ENCODE data around the gene TBX2.

DNA sequence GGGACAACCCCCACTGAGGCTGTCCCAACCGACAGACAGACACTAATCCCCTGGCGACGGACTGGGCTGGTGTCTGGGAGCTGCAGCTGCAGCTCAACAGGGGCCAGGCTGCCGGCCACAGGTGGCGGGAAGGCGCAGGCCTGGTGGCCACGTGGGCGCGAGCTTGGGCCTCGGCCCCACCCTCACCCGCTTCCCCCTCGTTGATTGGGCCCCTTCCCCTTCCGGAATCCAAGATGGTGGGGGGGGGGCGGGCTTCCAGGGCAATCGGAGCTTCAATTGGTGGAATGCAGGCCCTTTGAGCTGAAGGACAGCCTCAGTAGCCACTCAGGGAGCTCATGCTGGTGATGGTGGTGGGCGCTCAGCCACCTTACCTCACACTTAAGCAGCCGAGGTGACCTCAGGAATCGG, 43.8 kb downstream of the TBX2 start:
- TF ChIP-seq, protein P1, sequence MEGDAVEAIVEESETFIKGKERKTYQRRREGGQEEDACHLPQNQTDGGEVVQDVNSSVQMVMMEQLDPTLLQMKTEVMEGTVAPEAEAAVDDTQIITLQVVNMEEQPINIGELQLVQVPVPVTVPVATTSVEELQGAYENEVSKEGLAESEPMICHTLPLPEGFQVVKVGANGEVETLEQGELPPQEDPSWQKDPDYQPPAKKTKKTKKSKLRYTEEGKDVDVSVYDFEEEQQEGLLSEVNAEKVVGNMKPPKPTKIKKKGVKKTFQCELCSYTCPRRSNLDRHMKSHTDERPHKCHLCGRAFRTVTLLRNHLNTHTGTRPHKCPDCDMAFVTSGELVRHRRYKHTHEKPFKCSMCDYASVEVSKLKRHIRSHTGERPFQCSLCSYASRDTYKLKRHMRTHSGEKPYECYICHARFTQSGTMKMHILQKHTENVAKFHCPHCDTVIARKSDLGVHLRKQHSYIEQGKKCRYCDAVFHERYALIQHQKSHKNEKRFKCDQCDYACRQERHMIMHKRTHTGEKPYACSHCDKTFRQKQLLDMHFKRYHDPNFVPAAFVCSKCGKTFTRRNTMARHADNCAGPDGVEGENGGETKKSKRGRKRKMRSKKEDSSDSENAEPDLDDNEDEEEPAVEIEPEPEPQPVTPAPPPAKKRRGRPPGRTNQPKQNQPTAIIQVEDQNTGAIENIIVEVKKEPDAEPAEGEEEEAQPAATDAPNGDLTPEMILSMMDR (IDR thresholded peaks at IDR 0.05; ENCODE audit: low read depth, low read length, poor library complexity, severe bottlenecking), result no peak
- TF ChIP-seq EZH2phosphoT487 (IDR thresholded peaks at IDR 0.05; ENCODE audit: borderline replicate concordance, low read length), result no peak
